Adrenal gland (tissue), 12 donors: ENCODE data around the gene CACNA1C. TPM values are rescaled to one million over a fixed set of nuclear protein-coding genes. Genes with fewer than 3 reads are reported as not detected.

Source experiments
- DNase-seq, 7 donors: peaks; one replicate each; pipeline ENCODE4 v3.0.0-alpha.2; 2019 to 2020
- H3K27ac ChIP-seq, 5 donors: fragments of 200-600 bp; sonication (generic) in 4 of 5; 1 replicate in 3 of 5; 2 replicates in 2 of 5; pipeline versions ENCODE4 v1.5.1 to v1.8.0; 2016 to 2020; ENCODE audit warnings: mild to moderate bottlenecking in 1 of 5
- H3K27me3 ChIP-seq: fragments of 200-600 bp; 2 replicates; pipeline ENCODE4 v1.8.0; 2021
- H3K36me3 ChIP-seq, 2 donors: fragments of 200-600 bp; replicated peaks in 1 of 2; 1 replicate in 1 of 2; 2 replicates in 1 of 2; pipeline versions ENCODE4 v1.5.1 to v1.8.0; 2018 to 2022
- H3K4me1 ChIP-seq, 2 donors: fragments of 200-600 bp; replicated peaks in 1 of 2; 1 replicate in 1 of 2; 2 replicates in 1 of 2; pipeline versions ENCODE4 v1.5.1 to v1.8.0; 2018 to 2021
- H3K4me3 ChIP-seq, 4 donors: fragments of 200-600 bp; sonication (generic) in 3 of 4; one replicate each; pipeline ENCODE4 v1.5.1; 2016 to 2018
- H3K9me3 ChIP-seq, 3 donors: fragments of 200-600 bp; sonication (generic) in 1 of 3; replicated peaks in 1 of 3; 1 replicate in 2 of 3; 2 replicates in 1 of 3; pipeline versions ENCODE4 v1.5.1 to v1.8.0; 2016 to 2021
- POLR2A ChIP-seq, 2 donors: fragments of 450-650 bp; IDR thresholded peaks; one replicate each; pipeline ENCODE4 v1.6.1; 2017; ENCODE audit warnings: antibody characterized with exemption in 2 of 2, mild to moderate bottlenecking in 2 of 2, moderate library complexity in 1 of 2
- WGBS, 4 donors: extraction: QIAGEN DNeasy Blood & Tissue Kit in 2 of 4; methylation state at CpG; one replicate each; pipeline versions ENCODE4 v1.1.5 to v1.1.7; 2013 to 2017; 5-methylcytosine and 5-hydroxymethylcytosine counted together
- intact Hi-C, 2 donors: fragments of 100-400 bp; cut with DNase I; formaldehyde crosslinking; loops; one replicate each; pipeline versions ENCODE4 v1.14.1 to v1.15.0; 2022 to 2023
- polyA plus RNA-seq, 3 donors: library from polyadenylated mRNA; stranded (reverse); fragments of 200-250 nt in 2 of 3; fragments of 350-450 nt in 1 of 3; fragmentation: Illumina TruSeq in 1 of 3; extraction: RNeasy Lipid Tissue Mini Kit (QIAGEN cat#74804) in 1 of 3; gene quantifications; one replicate each; pipeline ENCODE4 v1.2.3, GENCODE V29; 2013 to 2014
- total RNA-seq, 9 donors: library from RNA; depleted of rRNA in 4 of 9; stranded (reverse); fragments of >200 nt in 4 of 9; fragments of 120-200 nt in 1 of 9; fragmentation: NEBNext Ultra II Directional in 1 of 9; extraction: Animal tissue kit (Norgen Biotek cat#: 25700) in 1 of 9; gene quantifications; one replicate each; pipeline versions ENCODE4 v1.1.0 to v1.2.4, GENCODE V29; 2013 to 2023
- TF ChIP-seq, protein P1 (sequence below), 6 experiments: fragments of 450-650 bp in 4 of 6; fragments of 200-600 bp in 2 of 6; sonication (generic) in 1 of 6; IDR thresholded peaks; 1 replicate in 5 of 6; 2 replicates in 1 of 6; pipeline versions ENCODE4 v1.5.1 to v1.8.0; 2016 to 2021; ENCODE audit warnings: antibody characterized with exemption in 6 of 6, mild to moderate bottlenecking in 2 of 6, moderate library complexity in 1 of 6
- donor health status: healthy with polysubstance abuse.
- donor health status: Bipolar disorder and iron deficiency.
- donor health status: DM: yes; HTN: yes; CAD: no.
- donor health status: DM: no; HTN: no; CAD: no.
- donor health status: DM: no; HTN: no; CAD: no.
- donor health status: DM: yes; HTN: yes; CAD: no.

Gene CACNA1C
- total and polyA plus RNA-seq, 12 donors = 1.4 to 5.8 (median 3.5) TPM

DNA sequence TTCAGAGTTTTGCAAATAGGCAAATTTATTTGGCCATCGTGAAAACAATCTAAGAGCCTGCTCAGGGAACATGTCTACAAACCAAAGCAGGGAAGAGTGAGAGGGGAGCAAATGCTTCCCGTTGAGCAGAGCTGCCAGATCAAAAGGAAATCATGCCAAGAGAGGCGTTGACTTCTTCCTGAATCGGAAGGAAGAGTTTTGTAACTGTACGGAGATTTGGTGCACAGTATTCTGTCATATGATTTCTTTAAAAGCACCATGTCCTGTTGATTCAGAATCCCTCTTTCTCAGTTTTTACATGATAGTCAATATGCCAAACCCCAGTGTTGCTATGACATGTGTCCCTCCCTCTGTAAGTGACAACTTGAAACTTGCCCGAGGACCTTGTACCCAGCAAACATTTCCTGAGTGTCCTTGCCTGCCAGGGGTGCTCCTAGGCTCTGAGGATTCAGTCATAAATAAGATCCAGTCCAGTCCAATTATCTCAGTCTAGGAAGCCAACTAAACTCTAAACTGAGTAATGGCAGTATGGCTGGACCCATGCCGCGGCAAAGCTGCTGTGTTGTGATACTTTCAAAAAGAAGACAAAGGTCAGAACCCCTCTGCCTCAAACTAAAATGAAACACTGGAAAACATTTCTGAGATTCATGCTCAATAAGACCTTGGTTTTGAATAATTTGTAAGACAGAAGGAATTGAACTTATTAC lies 441.9 kb downstream of the CACNA1C start:
- no peak overlapping the region for H3K4me3 ChIP-seq
- TF ChIP-seq POLR2A (IDR thresholded peaks at IDR 0.05) = no peak
- TF ChIP-seq, protein P1, sequence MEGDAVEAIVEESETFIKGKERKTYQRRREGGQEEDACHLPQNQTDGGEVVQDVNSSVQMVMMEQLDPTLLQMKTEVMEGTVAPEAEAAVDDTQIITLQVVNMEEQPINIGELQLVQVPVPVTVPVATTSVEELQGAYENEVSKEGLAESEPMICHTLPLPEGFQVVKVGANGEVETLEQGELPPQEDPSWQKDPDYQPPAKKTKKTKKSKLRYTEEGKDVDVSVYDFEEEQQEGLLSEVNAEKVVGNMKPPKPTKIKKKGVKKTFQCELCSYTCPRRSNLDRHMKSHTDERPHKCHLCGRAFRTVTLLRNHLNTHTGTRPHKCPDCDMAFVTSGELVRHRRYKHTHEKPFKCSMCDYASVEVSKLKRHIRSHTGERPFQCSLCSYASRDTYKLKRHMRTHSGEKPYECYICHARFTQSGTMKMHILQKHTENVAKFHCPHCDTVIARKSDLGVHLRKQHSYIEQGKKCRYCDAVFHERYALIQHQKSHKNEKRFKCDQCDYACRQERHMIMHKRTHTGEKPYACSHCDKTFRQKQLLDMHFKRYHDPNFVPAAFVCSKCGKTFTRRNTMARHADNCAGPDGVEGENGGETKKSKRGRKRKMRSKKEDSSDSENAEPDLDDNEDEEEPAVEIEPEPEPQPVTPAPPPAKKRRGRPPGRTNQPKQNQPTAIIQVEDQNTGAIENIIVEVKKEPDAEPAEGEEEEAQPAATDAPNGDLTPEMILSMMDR (IDR thresholded peaks at IDR 0.05) = no peak
- intact Hi-C loops = no loop called here
- DNase-seq = peak in 5 of 7 donors; percentile 36 to 60 (median 47)
- 26 to 51% (median 40%) methylated on average over 7 to 8 of the region's 8 CpGs for WGBS, 4 donors
- H3K4me1 ChIP-seq = peaks cover 5 to 25% of the 10 kb centered on the region in 2 donors
- no peaks in the 10 kb centered on the region for H3K27me3 ChIP-seq
- H3K36me3 ChIP-seq = no peaks in the 10 kb centered on the region
- no peaks in the 10 kb centered on the region for H3K9me3 ChIP-seq
- H3K27ac ChIP-seq = peak overlapping the region in 3 of 5 donors; percentile 40 to 85 (median 73)

DNA sequence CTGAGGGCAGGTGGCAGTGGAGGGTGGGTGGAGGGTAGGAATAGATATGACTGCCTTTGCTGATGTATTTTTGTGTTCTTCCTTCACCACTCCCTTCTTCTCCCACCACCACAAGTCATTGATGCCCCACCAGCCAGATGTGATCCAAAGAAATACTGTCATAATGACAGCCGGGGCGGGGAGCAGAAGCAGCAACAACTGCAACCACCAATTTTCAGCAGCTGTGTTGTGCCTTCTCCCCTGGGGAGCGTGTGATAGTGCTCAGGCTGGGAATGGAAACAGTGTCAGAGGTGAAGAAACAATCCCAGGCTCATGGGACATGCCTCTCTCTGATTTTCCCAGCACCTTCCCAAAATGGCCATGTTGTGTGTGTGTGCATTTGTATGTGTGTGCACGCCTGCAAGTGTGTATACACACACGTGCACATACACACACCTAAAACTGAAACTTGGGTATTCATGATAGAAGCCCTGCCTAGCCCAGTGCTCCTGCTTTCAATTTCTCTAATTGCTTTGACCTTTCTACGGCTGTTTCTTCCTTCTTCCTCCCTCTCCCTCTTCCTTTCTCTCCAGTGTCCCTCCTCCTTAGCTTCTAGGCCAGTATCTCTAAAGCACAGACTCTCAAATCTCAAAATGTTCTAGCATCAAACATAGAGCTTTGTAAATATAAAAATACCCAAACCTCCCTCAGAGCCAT lies 442.8 kb downstream of the CACNA1C start:
- Histone ChIP-seq H3K4me3 (no peak overlapping the region), H3K27ac (peak overlapping the region in 2 of 5 donors; percentile 73 to 85), H3K36me3 (no peaks in the 10 kb centered on the region), H3K4me1 (peaks cover 5 to 25% of the 10 kb centered on the region in 2 donors), H3K9me3 (no peaks in the 10 kb centered on the region), H3K27me3 (no peaks in the 10 kb centered on the region)
- 65 to 75% (median 70%) methylated on average over 6 of the region's 6 CpGs for WGBS, 4 donors
- no peak for TF ChIP-seq POLR2A (IDR thresholded peaks at IDR 0.05)
- intact Hi-C loops = no loop called here
- DNase-seq = no peak

DNA sequence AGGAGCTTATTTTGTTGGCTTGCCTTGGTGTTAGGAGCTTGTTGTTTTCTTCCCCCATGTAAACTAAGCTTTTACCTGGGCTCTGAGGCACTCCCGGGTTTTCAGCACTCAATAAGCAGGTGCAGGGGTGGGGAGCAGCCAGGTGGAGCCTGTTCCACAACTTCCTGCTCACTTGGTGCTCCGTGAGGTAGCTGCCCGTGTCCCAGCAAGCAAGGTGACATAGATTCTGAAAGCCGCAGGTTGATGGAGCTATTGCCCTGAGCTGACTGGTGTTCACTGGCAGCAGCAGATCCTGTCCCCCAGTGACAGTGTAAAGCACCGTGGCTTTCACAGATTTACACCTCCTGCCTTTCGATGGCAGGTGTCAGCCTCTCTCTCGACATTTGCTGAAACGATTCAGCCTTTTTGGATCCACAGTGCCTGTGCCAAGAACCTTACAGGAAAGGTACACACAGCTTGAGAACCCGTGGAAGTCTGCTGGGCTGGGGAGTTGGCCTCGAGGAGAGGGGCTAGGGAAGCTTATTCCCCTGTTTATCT lies 446.2 kb downstream of the CACNA1C start:
- 82 to 90% (median 83%) methylated on average over 8 to 10 of the region's 10 CpGs for WGBS, 4 donors
- no peak for TF ChIP-seq POLR2A (IDR thresholded peaks at IDR 0.05)
- TF ChIP-seq, protein P1 (IDR thresholded peaks at IDR 0.05) = no peak
- intact Hi-C loops = no loop called here
- Histone ChIP-seq H3K27me3 (no peaks in the 10 kb centered on the region), H3K4me3 (no peak overlapping the region), H3K9me3 (no peaks in the 10 kb centered on the region), H3K36me3 (no peaks in the 10 kb centered on the region), H3K27ac (no peak overlapping the region), H3K4me1 (peaks cover 5 to 22% of the 10 kb centered on the region in 2 donors)
- DNase-seq = no peak

DNA sequence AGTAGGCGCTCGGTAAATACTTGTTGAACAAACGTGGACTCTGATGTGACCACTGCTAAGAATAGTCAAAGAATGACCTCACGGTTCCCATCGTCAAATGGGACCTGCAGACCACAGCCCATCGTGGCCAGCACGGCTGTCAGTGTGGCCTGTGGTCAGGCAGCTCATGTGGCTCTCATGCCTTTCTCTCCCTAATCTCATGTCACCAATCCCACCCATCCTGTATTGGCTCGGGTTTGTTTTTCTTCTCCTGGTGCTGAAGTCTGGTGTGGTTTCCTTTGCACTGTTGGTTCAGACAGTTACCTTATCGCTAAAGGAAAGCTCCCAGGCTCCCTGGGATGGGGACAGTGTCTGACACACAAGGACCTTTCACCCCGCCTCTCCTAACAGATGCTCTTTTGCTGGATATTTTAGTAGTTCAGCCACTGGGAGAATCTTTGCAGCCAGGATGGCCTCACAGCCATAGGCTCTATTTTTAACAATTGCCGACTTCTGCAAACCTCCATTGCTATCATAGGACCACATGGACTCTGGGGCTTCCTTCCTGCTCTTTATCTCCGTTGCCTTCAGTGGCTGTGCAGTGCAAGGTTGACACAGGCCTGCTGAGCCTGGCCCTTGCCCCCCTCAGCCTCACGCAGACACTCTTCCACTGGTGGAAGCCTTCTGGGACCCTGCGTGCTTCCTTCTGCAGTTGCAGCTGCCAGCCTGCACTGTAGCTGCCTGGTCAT lies 448.8 kb downstream of the CACNA1C start:
- peak in 6 of 7 donors; percentile 19 to 78 (median 47) for DNase-seq
- no peaks in the 10 kb centered on the region for H3K9me3 ChIP-seq
- no peak overlapping the region for H3K4me3 ChIP-seq
- H3K27me3 ChIP-seq = no peaks in the 10 kb centered on the region
- WGBS, 4 donors = 57 to 69% (median 65%) methylated on average over 11 to 14 of the region's 14 CpGs
- no peaks in the 10 kb centered on the region for H3K36me3 ChIP-seq
- intact Hi-C loops = no loop called here
- H3K4me1 ChIP-seq = no peaks in the 10 kb centered on the region
- TF ChIP-seq, protein P1 (IDR thresholded peaks at IDR 0.05) = no peak
- TF ChIP-seq POLR2A (IDR thresholded peaks at IDR 0.05) = no peak
- H3K27ac ChIP-seq = peak overlapping the region in 2 of 5 donors; percentile 30 to 77
